ENCODE results near the gene HIF3A. TPM values are rescaled to one million over a fixed set of nuclear protein-coding genes. Genes with fewer than 3 reads are reported as not detected.
"Not testable (repeated sequence)": the region's sequence is repeated elsewhere in the genome, so short reads cannot be mapped to it uniquely, and the experiment has no call there.

Gene HIF3A
- total RNA-seq, 1 experiment from 2014 or later: not detected

DNA sequence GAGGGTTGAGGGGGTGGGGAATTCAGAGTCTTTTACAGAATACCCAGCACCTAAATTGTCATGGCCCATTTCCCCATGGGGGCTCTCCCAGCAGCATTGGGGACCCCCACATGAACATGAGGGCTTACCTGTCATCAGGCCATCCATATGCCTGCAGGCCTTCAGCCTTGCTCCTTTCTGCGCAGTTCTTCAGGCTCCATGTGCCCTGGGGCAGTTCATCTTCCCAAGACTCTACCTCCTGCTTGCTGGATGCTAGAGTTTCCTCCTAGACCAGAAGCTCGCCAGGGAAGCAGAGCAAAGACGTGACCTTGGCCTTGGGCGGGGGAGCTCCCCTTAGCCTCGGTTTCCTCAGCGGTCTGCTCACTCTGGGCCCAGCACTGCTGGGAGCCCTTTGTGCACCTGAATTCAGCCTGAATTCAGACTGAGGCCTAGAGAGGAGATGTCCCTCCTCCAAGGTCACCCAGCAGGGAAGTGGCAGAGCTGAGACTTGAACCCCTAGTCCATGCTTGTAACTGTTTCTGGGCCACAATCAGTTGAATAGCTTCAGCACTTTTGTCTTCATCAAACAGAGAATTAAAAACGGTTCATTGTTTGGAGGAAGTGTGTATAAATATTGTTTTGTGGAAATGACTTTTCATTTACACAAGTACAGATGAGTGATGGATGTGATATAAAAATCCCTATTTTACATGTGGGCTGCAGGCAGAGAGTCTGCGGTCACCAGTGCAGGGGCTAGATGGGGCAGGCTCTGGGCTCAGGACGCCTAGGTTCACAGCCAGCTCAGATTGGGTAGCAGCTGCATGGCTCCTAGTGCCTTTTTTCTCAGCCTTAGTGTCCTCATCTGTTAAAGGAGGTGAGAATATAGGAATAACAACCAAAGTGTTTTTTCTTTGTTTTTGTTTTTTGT, 59.6 kb downstream of the HIF3A start:
- no peak for DNase-seq (ENCODE audit: low read depth)

DNA sequence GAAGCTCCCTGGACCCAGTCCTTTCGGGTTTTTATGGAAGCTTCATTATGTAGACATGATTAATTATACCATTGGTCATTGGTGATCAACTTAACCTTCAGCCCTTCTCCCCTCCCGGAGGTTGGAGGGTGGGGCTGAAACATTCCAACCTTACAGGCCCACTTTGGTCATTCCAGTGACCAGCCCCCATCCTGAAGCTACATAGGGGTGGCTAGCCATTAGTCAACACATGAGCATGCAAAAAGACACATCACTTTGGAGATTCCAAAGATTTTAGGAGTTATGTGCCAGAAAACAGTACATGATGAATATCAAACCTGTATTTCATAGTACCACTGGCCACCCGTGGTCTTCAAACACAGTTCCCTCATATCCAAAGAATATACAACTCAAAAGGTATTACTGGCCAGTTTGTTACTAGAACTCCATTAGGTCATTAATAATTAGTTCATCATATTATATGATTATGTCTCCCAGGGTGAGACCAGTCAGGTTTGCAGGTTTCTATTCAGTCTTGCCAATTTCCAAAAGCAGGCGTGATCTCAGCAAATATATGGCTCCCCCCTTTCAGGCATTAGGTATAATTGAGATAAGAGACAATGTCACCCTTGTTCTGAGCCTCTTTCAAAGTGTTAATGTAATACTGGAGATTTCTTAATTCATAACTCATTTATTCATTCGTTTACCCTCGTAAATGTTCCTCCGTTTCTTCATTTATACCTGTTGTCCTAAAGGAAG, 61.2 kb downstream of the HIF3A start:
- DNase-seq (ENCODE audit: low read depth): no peak

DNA sequence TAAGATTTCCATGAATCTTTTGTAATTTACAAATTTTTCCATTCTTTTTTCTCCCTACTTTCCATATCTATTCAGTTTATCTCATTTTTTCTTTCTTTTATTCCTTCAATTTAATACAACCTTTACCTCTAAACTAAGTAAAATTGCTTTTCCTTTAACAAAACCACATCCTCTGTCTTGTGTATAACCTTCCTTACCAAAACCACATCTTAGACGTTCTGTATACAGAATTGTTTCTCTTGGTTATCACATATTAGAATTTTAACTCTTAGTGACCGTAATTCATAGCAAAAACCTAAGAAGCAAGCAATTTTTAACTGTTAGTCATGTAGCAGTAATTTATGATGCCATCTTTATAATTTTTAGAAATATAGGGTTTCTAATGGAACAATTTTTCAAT, 65.1 kb downstream of the HIF3A start:
- no peak for DNase-seq (ENCODE audit: low read depth)

DNA sequence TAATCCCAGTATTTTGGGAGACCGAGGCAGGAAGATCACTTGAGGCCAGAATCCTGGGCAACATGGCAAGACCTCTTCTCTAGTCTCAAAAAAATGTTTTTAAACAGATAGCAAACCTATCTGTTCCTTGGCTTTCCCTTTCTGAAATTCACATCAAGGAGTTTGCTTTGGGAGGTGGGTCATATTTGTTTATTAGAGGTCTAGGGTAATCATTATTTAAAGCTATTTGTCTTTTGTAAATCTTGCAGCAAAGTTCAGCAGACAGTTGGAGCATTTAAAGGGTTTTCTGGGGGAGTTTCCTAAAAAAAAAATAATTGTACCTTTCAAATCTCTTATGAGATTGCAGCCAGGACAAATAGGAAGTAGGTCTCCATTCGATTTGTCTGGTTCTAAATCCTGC, 67.5 kb downstream of the HIF3A start:
- no peak for DNase-seq (ENCODE audit: low read depth)

DNA sequence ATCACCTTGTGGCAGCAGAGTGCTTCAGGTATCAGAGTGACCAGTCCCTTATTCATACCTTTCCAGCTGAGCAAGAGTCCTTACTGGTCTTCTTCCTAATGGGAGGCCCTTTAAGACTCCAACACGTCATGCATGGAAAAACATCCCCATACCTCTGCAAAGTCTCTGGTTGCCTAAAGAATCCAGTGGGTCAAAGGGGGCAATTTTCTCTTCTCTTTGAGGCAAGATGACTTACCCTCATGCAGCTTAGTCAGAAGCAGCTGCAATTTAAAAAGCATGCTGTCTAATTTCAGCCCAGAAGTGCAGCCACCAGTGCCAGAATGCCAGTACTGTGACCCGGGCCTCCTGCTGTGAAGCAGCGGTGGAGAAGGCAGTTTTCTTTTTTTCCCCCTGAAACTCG, 68.7 kb downstream of the HIF3A start:
- no peak for DNase-seq (ENCODE audit: low read depth)

DNA sequence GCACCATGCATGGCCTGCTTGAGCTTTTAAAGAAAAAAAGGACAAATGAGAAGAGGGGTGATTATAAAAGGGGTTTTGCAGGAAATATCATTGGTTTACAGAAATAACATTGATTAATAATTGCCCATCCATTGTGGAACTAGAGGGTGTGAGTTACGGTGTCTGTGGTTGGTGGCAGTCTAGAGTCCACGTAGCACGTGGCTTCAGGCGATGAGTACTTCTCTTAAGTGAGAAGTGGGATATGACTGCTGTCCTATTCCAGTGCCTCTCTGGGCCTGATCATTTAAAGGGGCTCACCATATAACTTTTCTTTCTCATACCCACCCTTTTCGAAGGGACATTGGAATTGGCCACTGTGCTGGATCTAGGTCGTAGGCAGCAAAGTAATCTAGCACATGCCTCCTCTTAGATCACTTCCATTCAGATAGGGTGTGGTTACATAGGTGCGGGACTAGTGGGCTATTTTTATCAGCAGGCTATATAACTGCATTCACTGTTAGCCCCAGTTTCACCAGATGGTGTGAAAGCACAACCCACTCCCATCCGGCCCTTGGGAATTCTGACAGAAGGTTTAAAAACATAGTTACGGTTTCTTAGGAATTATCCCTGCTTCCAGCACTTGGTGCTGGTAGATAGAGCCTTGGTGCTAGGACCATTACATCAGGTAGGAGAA, 69.9 kb downstream of the HIF3A start:
- no peak for DNase-seq (ENCODE audit: low read depth)

DNA sequence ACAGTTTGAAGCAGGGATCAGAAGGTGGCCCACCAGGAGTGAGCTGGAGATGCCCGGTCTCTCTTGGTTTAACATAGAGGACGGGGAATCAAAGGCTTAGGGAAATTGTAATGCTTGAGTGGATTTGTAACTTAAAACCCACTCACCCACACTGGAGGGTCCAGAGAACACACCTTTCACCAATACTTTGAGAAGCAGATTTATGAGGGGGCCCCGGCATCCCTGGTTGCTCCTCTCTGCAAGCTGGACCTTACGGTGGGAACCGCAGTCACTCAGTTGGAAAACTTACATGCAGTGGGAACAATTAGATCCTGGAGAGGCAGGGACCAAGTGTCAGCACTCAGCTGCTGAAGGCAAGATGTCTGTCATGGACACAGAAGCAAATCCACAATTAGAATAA, 70.6 kb downstream of the HIF3A start:
- no peak for DNase-seq (ENCODE audit: low read depth)

DNA sequence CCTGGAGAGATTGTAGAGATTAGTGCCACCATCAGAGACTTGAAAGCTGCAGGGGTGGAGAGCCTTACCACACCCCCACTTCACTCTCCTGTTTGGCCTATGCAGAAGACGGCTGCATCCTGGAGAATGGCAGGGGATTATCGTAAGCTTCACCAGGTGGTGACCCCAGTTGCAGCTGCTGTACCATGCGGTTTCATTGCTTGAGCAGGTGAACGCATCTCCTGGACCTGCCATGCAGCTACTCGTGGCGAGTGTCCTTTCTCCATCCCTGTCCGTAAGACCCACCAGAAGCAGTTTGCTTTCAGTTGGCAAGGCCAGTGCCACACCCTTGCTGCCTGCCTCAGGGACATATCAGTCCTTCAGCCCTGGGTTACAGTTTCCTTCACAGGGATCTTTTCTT, 71.3 kb downstream of the HIF3A start:
- no peak for DNase-seq (ENCODE audit: low read depth)

DNA sequence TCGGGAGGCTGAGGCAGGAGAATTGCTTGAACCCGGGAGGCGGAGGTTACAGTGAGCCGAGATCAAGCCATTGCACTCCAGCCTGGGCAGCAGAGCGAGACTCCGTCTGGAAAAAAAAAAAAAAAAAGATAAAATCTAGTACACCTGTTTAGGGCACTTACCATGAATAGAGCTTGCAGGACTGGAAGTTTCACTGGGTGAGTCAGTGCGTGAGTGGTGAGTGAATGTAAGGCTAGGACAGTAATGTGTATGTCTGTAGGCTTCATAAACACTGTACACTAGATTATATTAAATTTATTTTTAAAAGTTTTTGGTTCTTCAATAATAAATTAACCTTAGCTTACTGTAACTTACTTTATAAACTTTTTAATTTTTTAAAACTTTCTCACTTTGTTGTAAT, 73.0 kb downstream of the HIF3A start:
- DNase-seq (ENCODE audit: low read depth): no peak

DNA sequence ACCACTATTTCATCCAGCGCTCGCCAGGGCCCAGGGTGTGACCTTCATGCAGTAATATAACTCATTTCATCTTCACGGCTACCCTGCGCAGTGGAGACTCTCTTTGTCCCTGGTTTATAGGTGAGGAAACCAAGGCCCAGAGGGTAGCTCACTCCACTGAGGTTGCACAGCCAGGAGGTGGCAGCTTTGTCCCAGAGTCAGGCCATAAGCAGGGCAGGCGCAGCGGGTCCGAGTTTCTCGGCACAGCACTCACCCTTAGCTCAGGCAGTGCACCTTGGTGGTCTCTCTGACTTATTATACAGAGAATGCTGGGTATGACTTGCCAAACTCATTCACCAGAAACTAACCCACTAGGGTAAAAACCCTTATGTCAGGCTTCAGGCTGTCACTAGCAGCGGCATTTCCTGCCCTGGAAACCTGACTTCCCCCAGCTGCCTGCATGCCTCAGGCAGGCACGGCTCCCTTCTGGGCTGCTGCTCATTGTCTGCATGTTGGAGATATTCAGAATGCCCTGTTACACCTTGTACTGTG, 74.6 kb downstream of the HIF3A start:
- DNase-seq (ENCODE audit: low read depth): no peak

DNA sequence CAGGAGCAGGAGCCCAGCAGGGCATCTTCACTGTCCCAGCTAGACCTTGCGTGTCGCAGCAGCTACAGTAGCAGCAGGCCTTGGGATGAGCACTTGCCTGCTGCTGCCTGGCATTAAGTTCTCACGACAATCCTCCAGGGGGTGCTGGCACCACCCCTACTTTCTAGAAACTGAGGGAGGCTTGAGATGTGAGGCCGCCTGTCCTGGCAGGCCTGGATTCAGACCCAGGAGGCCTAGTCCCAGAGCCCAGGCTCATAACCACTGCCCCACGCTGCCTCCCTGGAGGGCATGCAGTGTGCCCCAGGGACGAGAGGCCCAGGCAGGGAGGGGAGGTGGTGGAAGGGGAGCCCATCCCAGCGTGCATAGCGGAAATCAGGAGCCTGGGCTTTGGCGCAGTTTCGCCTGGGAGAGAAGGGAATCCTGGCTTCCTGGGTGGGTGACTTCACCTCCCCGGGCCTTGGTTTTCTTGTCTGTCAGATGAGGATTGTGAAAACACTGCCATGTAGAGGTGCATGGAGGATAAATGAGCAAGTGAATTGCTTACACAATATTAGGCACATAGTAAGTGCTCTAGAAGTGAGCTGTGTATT, 76.2 kb downstream of the HIF3A start:
- DNase-seq (ENCODE audit: low read depth): no peak

DNA sequence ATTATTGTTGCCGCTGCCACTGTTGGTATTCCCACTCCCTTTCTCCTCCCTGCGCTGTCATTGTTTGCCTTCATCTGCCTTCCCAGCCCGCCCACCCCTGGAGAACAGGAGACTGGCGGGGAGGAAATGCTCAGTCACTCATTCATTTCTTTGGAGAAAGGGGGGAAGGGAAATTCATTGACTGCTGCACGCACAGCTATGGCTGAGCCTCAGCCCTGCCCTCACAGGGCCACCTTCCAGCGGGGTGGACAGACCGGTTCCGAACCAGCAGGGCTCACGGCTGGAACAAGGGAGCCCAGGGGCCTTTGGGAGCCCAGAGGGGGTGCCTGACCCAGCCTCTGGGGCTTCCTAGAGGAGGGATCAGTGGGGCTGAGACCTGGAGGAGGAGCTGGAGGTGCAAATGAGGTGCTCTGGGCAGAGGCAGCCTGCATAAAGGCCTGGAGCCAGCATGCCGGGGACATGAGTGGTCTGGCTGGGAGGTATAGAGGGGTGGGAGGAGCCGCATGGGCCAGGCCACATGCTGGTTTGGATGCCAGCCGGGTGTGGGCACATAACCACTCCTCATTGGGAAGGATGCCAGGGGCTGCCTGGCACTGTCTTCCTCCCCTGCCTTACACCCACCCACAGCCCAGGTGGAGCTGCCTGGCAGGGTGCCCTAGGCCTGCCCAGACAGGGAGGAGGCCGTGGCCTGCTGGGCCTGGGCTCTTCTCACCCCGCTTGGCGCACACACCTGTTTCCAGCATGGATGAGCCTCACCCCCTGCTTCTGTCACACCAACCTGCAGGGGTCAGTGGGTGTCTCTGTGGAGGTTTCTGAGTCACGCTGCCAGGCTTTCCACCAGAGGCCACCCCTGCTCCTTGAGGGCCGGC, 76.9 kb downstream of the HIF3A start:
- DNase-seq (ENCODE audit: low read depth): peak; percentile 61

DNA sequence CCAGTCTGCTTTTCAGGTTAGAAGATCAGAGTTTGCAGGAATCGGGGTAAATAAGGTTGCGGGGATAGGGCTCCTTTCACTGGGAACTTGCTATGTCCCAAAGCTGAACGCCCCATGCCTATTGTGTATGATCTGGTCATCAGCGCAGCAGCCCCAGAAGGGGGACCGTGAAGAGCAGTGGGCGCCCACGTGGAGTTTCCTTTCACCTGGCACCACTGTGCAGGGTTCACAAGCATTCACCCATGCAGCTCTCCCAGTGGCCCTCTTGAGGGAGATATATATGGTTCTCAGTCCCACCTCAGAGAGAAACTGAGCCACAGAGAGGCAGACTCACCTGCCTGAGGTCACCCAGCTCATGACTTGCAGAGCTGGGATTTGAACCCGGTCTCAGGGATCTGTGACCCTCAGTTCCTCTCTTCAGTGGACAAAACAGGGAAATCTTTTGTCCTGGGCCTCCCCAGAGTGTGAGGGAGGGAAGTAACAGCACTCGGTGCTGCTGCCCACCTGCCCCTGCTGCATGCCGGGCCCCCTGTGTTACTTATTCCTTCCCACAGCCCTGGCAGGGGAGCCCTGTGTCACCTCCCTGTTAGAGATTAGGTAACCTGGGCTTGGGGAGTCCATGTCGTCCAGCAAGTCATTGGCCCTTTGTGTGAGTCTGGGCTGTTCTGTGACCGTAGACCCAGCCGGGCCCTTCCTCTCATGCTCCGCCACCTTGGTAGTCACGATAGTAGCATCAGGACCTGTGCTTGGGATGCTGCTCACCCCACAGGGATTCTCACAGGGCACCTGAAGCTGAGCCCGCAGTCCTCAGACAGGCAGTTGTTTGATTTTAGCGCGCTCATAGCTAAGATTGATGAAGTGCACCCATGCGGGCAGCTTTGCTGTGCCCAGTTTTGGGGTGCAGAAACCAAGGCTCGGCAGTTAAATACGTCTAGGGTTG, 78.0 kb downstream of the HIF3A start:
- DNase-seq (ENCODE audit: low read depth): no peak

DNA sequence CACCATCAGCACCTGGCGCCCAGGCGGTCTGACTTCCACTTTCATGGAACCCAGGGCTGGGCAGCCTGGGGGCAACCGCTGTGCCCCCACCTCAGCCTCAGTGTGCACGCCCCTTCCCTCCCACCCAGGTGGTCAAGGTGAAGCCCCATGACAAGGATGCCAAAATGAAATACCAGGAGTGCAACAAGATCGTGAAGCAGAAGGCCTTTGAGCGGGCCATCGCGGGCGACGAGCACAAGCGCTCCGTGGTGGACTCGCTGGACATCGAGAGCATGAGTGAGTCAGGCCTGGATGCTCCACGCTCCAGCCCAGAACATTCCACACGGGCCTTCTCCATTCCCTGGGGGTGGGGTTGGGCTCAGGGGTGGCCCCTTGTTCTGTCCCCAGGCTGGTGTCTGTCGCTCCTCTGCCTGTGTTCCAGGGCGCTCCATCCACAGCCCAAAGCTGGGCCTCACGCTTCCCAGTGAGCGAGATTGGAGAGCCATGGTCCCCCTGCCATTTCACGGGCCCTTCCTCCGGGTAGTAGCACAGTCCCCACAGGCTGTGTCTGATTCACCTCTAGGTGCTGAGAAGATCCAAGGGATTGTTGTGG, 78.7 kb downstream of the HIF3A start:
- DNase-seq (ENCODE audit: low read depth): not testable (repeated sequence)

DNA sequence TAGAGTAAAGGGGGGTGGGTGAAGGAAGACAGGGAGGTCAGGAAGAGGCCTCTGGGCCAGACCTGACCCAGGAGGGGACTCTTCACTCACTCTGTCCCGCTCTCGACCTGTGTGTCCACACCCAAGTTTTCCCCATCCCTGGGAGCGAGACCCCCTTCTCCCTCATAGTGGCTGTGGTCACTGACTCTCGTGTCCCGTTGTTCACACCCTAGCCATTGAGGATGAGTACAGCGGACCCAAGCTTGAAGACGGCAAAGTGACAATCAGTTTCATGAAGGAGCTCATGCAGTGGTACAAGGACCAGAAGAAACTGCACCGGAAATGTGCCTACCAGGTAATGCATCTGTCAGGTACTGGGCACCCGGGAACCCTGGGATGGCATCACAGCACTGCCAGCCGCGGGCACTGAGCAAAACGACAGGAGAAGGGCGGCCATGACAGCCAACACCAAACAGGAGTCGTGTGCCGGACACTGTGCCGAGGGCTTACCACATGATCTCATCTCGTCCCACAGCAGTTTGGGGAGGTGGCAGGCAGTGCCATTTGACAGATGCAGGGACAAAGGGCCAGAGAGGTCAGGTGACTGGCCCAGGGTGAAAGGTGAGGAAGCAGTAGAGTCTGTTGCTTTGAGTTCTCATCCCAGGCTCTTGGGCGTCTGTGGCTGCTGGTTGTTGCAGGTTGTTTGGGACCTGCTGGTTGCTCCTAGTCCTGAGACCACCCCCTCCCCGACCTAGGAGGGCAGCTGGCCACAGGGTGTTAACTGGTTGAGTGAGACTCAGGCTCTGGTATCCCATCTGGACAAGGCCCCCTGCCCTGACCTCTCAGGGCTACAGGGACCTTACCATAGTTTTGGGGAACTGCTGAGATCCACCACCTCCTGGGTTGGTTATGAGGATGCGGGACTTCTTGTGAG, 79.7 kb downstream of the HIF3A start:
- no peak for DNase-seq (ENCODE audit: low read depth)

DNA sequence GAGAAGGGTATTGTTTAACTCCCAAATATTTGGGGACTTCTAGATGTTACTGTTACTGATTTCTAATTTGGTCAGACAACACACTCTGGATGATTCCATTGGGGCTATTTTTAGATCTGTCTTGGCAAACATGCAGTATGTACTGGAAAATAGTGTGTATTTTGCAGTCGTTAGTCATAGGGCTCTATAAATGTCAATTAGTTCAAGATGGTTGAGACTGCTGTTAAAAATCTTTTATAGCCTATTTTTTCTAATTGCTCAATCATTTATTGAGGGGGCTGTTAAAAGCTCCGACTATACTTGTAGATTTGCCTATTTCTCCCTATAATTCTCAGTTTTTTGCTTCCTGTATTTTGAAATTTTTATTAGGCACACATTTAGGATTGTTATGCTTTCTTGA, 81.4 kb downstream of the HIF3A start:
- peak; percentile 61 for DNase-seq (ENCODE audit: low read depth)

DNA sequence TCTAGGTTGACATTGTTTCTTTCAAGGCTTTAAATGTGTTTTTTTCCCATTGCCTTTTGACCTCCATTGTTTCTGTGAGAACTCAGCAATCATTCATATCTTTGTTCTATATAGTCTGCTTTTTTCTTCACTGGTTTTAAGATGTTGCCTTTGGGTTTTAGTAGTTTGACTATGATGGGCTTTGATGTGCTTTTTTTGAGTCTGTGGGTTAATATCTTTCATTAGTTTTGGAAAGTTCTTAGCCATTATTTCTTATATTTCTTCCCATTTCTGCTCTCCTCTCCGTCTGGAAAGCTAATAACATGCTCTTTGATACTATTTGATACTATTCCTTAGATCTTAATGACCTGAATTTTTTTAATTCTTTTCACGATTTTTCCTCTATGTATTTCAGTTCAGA, 83.8 kb downstream of the HIF3A start:
- no peak for DNase-seq (ENCODE audit: low read depth)

DNA sequence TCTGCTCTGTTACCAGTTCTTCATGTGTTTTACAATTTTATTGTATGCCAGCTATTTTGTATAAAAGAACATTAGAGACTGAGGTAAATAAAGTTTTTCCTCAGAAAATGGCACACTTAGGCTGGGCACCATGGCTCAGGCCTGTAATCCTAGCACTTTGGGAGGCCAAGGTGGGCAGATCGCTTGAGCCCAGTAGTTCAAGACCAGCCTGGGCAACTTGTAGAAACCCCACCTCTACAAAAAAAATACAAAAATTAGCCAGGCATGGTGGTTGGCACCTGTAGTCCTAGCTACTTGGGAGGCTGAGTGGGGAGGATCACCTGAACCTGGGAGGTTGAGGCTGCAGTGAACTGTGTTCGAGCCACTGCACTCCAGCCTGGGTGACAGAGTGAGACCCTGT, 84.5 kb downstream of the HIF3A start:
- no peak for DNase-seq (ENCODE audit: low read depth)

Data from LHCN-M2 (cell line).